GM18861 (cell line): ENCODE results near the gene FLT1.

Source experiments
- ATAC-seq: cut with Tn5 transposase; IDR thresholded peaks from one replicate; pipeline ENCODE4 v1.9.1; 2021; ENCODE audit not compliant: unreplicated experiment

Gene FLT1

GRCh38 chr13:28488376-28489005 is 6.4 kb downstream of the FLT1 start:
- ATAC-seq = no peak

GRCh38 chr13:28485996-28486543 is 8.9 kb downstream of the FLT1 start:
- ATAC-seq = no peak

GRCh38 chr13:28485551-28485950 is 9.4 kb downstream of the FLT1 start:
- ATAC-seq = no peak

GRCh38 chr13:28485097-28485496 is 9.8 kb downstream of the FLT1 start:
- no peak for ATAC-seq

GRCh38 chr13:28483313-28483931 is 11.5 kb downstream of the FLT1 start:
- ATAC-seq = no peak

- ATAC-seq = no peak
Measured at GRCh38 chr13:28479005-28479404, 15.9 kb downstream of the FLT1 start.

GRCh38 chr13:28478127-28478526 is 16.8 kb downstream of the FLT1 start:
- no peak for ATAC-seq

GRCh38 chr13:28477709-28477973 is 17.3 kb downstream of the FLT1 start:
- ATAC-seq = no peak

- ATAC-seq = no peak
Measured at GRCh38 chr13:28476919-28477708, 17.8 kb downstream of the FLT1 start.

- ATAC-seq = no peak
Measured at GRCh38 chr13:28475916-28476725, 18.8 kb downstream of the FLT1 start.

- ATAC-seq = no peak
Measured at GRCh38 chr13:28474491-28475134, 20.3 kb downstream of the FLT1 start.

GRCh38 chr13:28473044-28473443 is 21.9 kb downstream of the FLT1 start:
- ATAC-seq = no peak

- ATAC-seq = no peak
Measured at GRCh38 chr13:28471421-28471820, 23.5 kb downstream of the FLT1 start.

GRCh38 chr13:28470296-28470695 is 24.6 kb downstream of the FLT1 start:
- no peak for ATAC-seq

- ATAC-seq = no peak
Measured at GRCh38 chr13:28469316-28469715, 25.6 kb downstream of the FLT1 start.

- no peak for ATAC-seq
Measured at GRCh38 chr13:28468023-28468915, 26.7 kb downstream of the FLT1 start.

- ATAC-seq = no peak
Measured at GRCh38 chr13:28467034-28467433, 27.9 kb downstream of the FLT1 start.

- no peak for ATAC-seq
Measured at GRCh38 chr13:28466151-28466550, 28.8 kb downstream of the FLT1 start.

- ATAC-seq = no peak
Measured at GRCh38 chr13:28464861-28465460, 30.0 kb downstream of the FLT1 start.
